GM21529 (cell line): ENCODE measurements around the gene KITLG.
"Not testable (repeated sequence)": the region's sequence is repeated elsewhere in the genome, so short reads cannot be mapped to it uniquely, and the experiment has no call there.

Experiments
- ATAC-seq: cut with Tn5 transposase; IDR thresholded peaks from one replicate; pipeline ENCODE4 v1.9.1; 2021; ENCODE audit not compliant: unreplicated experiment

Gene KITLG, protein sequence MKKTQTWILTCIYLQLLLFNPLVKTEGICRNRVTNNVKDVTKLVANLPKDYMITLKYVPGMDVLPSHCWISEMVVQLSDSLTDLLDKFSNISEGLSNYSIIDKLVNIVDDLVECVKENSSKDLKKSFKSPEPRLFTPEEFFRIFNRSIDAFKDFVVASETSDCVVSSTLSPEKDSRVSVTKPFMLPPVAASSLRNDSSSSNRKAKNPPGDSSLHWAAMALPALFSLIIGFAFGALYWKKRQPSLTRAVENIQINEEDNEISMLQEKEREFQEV

GRCh38 chr12:88580051-88580871, at the start of gene KITLG:
Gene KITLG (minus strand): TSS chr12:88580471. CDS start chr12:88580278, 193 bp downstream.
- peak; percentile 81 for ATAC-seq

DNA sequence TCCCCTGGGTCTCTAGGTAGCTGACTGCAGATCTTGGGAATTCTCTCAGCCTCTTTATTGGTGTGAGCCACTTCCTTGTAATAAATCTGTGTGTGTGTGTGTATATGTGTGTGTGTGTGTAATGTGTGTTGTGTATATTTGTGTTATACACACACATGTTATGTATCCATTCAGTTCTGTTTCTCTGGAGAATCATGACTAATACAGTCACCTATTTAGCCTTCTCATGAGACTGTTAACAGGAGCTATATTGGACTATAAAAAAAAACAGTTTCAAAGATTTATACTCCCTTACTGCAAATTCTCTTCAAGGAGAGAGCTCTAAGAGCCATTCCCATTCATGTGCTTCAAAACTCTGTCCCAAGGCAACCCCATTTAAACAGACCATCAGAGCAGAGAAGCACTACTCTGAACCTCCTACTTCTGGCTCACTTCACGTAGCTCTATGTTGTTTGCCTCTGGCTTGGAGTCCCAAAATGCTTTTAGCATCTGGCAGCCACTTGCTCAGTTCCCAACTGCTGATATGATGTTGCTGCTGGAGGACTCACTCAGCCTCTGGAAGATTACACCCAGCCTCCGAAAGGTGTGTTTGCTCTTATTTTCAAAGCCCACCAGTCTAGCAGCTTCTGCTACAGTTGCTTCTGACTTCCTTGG, 48.7 kb upstream of the KITLG start:
- no peak for ATAC-seq

DNA sequence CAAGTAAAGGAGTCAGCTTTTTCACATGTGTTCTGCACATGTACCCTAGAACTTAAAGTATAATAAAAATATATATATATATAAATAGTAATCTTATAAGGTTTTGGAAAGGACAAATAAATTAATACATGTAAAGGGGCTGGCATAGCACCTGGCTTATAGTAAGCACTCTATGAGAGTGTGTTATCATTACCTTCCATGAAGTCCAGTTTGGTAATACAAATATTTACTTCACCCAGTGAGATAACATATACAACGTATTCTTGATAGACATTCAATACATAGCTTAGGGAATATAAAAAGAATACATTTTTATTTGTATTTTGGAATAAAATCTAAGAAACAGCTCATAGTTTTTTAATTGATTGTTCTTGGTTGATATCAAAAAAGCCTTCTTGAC, 47.8 kb upstream of the KITLG start:
- ATAC-seq, result not testable (repeated sequence)

DNA sequence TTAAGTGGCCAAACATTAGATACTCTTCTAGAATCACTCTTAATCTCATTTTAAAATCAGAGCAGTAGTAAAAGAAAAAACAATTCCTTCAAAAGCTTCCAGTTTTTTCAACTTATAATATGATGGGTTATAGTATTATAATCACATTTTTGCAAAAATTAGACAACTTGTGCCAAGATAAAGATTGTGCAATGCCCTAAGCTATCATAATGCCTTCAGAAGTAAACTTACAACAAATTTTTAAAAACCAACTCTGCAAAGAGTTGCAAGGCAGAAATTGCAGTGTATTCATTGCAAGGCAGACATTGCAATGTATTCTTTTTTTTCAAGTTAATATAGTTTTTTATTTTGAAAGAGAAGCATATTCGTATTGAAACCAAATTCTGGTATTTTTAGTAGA, 47.2 kb upstream of the KITLG start:
- no peak for ATAC-seq

GRCh38 chr12:88625356-88625755, 45.1 kb upstream of the KITLG start:
- ATAC-seq, result no peak

- ATAC-seq, result no peak
Observed at GRCh38 chr12:88624911-88625310, 44.6 kb upstream of the KITLG start.

- ATAC-seq, result no peak
Observed at GRCh38 chr12:88623777-88624548, 43.7 kb upstream of the KITLG start.

DNA sequence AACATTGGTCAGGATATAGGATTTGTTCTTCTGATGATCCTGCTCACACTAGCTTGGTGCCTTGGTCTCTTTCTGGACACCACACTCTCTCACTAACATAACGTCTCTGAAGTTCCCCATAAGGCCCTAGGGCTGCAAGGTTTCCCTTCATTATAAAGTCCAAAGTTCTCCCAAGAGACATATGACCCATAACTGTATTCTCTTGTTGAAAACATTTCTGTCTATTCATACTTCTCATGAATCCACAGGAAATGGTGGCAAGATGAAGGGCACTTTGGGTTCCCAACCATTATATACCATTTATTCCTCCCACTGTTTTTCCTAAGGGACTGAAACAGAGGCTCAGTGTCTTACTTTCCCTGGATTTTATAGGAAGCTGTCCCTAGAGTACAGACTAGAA, 37.1 kb upstream of the KITLG start:
- no peak for ATAC-seq

- no peak for ATAC-seq
Observed at GRCh38 chr12:88615490-88615889, 35.2 kb upstream of the KITLG start.

DNA sequence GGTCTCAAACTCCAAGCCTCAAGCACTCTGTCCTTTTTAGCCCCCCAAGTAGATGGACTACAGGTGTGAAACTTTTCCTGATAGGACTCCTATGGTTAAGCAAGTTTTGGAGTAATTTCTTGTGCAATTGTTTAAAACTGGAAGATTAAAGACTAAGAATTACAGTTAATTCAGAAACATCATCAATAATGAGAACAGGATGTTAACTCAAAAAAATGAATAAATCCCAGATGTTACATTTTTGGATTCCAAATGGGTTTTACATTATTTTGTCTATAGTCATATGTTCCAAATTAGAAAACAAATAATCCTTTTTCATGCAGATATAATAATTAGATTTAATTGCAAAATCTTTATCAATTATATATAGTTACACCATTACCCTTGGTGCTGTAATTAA, 24.4 kb upstream of the KITLG start:
- ATAC-seq, result no peak

DNA sequence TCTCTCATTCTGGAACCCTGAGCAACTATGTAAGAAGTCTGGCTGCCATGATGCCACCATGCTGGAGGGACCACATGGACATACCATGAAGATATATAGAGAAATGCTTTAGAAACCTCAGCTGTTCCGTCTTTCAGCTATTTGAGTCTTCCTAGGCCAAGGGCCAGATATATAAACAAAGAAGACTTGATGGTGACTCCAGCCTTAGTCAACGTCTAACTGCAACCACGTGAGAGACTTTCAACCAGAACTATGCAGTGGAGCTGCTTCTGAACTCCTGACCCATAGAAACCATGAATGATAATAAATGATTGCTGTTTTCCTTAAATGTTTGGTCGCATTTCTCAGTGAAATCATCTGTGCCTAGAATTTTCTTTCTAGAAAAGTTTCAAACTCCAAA, 20.0 kb upstream of the KITLG start:
- ATAC-seq, result no peak

DNA sequence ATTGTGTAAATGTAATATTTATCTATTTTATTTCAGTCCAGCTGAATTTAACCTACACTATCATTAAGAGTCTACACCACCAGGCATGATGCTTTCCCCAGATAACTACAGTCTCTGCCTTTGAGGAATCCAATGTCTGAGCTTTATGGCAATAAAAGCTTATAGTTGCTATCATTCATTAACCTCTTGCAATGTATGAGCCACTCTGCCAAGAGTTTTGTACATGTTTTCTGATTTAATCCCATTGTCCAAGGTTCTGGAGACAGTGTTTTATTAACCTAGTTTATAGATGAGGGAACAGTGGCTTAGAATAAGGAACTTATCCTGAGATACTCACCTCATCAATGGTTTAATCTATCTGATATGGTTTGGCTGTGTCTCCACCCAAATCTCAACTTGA, 17.1 kb upstream of the KITLG start:
- ATAC-seq, result no peak

DNA sequence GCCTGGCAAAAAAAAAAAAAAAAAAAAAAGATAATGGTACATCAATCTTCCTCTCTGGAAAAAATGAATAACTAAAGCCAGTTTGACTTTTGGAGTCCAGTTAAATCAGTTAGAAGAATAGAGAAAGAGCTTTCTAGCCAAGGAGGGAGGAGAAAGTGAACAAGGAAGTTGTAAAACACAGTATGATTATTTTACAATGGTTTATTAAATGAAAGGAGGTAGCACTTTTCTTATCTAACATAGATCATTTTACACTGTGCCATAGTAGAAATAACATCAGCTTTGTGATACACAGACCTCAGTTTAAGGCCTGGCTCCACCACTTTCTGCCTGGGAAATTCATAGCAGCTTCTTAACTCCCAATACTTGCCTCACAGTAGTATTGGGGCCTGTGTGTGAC, 15.4 kb upstream of the KITLG start:
- ATAC-seq, result no peak

GRCh38 chr12:88594780-88595179, 14.5 kb upstream of the KITLG start:
- ATAC-seq, result no peak

DNA sequence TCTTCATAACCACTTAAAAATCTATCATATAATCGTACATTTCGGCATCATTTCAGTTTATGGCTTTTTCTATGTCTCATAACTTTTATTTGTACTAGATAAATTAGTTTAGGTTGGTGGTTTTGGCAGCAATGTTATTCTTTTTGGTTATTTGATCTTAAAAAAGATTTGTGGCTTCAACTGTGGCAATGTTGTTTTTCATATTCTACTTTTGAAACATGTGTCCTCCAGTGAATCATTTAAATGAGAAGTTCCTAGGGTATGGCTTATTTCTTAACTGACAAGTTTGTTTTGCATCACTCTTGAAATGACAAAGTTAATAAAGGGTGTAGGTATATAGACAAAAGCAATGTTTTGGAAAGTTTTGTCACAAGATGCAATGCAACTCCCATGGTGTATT, 11.1 kb upstream of the KITLG start:
- no peak for ATAC-seq

DNA sequence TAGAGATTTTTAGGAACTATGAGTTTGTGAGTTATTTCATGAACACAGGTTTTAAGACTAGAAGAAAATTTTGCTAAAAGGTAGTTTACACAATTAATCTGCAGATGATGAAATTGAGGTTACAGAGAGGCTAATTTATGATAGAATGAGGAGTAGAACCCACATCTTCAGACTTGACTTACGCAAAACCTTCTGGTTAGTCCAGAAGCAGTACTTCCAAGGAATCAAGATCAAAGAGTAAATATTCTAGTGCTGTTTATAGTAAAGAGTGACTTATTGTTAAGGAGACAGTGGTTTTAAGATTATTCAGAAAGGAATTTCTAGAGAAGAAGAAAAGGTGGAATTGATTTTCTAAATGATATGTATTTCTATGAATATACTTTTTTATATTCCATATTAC, 10.6 kb upstream of the KITLG start:
- ATAC-seq, result no peak

DNA sequence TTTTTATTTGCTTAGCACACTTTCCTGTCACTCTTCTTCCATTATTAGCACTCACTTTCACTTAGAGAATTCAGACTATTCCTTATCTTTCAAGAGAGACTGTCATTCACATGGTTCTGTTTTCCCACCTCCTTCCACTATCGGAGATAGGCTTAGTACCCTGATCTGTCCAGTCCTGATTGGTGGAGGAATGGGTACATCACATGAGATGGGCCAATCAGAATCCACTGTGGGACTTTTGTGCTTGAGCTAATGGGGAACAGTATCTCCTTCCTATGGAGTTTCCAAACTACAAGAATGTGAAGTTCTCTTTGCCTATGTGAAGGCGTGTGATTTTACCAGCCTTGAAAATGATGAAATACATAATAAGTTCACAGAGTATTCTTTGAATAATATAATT, 4.8 kb upstream of the KITLG start:
- ATAC-seq, result no peak

GRCh38 chr12:88579601-88580050, 645 bp downstream of the KITLG start:
- no peak for ATAC-seq

- no peak for ATAC-seq
Observed at GRCh38 chr12:88579161-88579517, 1.1 kb downstream of the KITLG start.

DNA sequence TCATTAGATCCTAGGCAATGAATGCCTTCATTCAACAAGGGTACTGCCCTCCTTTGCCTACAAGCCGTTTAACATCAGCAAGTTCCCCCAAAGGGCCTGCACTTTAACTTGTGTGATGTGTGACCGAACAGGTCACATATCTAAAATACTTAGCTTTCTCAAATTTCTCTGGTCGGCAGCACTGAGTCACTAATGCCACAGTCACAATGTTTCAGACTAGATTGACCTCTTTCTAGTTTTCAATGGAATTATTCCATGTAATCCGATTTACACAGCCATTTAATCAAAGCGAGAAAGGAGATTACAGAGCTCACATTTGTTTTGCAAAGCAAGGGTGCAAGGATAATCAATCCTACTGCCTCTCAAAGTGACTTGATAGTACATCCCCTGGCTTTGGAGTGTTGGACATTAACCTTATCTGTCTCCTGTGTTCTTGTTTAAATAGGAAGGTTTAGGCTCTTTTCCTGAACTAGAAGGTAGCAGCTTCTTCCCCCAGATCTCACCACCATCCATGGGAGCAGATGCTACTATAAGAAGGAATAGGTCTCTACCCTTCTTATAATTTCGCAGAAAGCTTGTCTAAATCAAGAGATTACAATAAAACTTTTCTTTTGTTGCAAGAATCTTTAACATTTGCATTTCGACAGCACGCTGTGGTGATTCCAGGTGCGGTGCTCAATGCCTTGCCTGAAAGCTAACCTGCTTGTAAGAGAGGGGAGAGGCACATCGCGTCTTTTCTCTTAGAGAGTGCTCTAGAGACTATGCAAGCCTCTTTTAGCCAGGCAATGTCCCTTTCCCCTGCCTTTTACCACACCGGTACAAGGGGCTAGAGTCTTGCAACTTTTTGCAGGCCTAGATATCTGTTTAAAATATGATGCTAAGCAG, 1.8 kb downstream of the KITLG start:
- ATAC-seq, result no peak
